Liver (tissue), 9 donors: ENCODE results near the gene GSK3B. TPM values are rescaled to one million over a fixed set of nuclear protein-coding genes. Genes with fewer than 3 reads are reported as not detected.

ENCODE experiments used
- DNase-seq: peaks from one replicate; pipeline ENCODE4 v3.0.0-alpha.2; 2017; ENCODE audit warnings: low spot score
- H3K27ac ChIP-seq, 2 donors: one replicate each; pipeline ENCODE4 v1.7.0; 2013; ENCODE audit warnings: inconsistent platforms in 2 of 2, low read length in 2 of 2, control low read depth in 1 of 2, low read depth in 1 of 2, mild to moderate bottlenecking in 1 of 2
- H3K27me3 ChIP-seq, 4 donors: one replicate each; pipeline versions ENCODE4 v1.6.1 to v1.7.0; 2013; ENCODE audit warnings: low read length in 3 of 4, inconsistent platforms in 1 of 4, mild to moderate bottlenecking in 1 of 4, moderate library complexity in 1 of 4; ENCODE audit not compliant: control insufficient read depth in 4 of 4, insufficient read depth in 4 of 4
- H3K36me3 ChIP-seq, 4 donors: one replicate each; pipeline versions ENCODE4 v1.6.1 to v1.7.0; 2013; ENCODE audit warnings: low read length in 3 of 4, mild to moderate bottlenecking in 3 of 4, low read depth in 1 of 4, moderate library complexity in 1 of 4; ENCODE audit not compliant: control insufficient read depth in 4 of 4, insufficient read depth in 3 of 4
- H3K4me1 ChIP-seq, 4 donors: one replicate each; pipeline versions ENCODE4 v1.6.1 to v1.7.0; 2013; ENCODE audit warnings: low read length in 3 of 4, mild to moderate bottlenecking in 3 of 4, moderate library complexity in 1 of 4; ENCODE audit not compliant: control insufficient read depth in 4 of 4, insufficient read depth in 4 of 4
- H3K4me3 ChIP-seq, 3 donors: one replicate each; pipeline versions ENCODE4 v1.6.1 to v1.7.0; 2013; ENCODE audit warnings: low read length in 3 of 3, control low read depth in 1 of 3, low read depth in 1 of 3, mild to moderate bottlenecking in 1 of 3
- H3K9ac ChIP-seq, 2 donors: one replicate each; pipeline ENCODE4 v1.7.0; 2013; ENCODE audit warnings: low read length in 2 of 2, mild to moderate bottlenecking in 2 of 2, moderate library complexity in 2 of 2, control low read depth in 1 of 2, low read depth in 1 of 2
- H3K9me3 ChIP-seq, 4 donors: one replicate each; pipeline versions ENCODE4 v1.6.1 to v1.7.0; 2013; ENCODE audit warnings: low read length in 3 of 4; ENCODE audit not compliant: control insufficient read depth in 4 of 4
- CTCF ChIP-seq: fragments of 150-350 bp; IDR thresholded peaks from 2 replicates; pipeline ENCODE4 v1.5.1; 2017; ENCODE audit warnings: improper control_type of control experiment, low read depth, low read length; ENCODE audit not compliant: missing input control
- EGR1 ChIP-seq, 2 donors: IDR thresholded peaks; 2 replicates each; pipeline ENCODE4 v1.6.1; 2016 to 2018; ENCODE audit warnings: antibody characterized with exemption in 2 of 2, low read depth in 2 of 2
- FOXA1 ChIP-seq: IDR thresholded peaks from 2 replicates; pipeline ENCODE4 v1.6.1; 2016; ENCODE audit warnings: antibody characterized with exemption
- HNF4A ChIP-seq, 2 donors: conservative IDR thresholded peaks; 2 replicates each; pipeline ENCODE4 v1.6.1; 2016; ENCODE audit warnings: antibody characterized with exemption in 2 of 2, mild to moderate bottlenecking in 2 of 2
- HNF4G ChIP-seq: IDR thresholded peaks from 2 replicates; pipeline ENCODE4 v1.6.1; 2016; ENCODE audit warnings: antibody characterized with exemption
- MAX ChIP-seq: IDR thresholded peaks from 2 replicates; pipeline ENCODE4 v1.6.1; 2016; ENCODE audit warnings: antibody characterized with exemption
- RAD21 ChIP-seq, 2 donors: IDR thresholded peaks; 2 replicates each; pipeline ENCODE4 v1.6.1; 2016; ENCODE audit warnings: antibody characterized with exemption in 2 of 2, mild to moderate bottlenecking in 2 of 2
- RXRA ChIP-seq, 2 donors: IDR thresholded peaks; 2 replicates each; pipeline ENCODE4 v1.6.1; 2017 to 2018; ENCODE audit warnings: antibody characterized with exemption in 2 of 2, mild to moderate bottlenecking in 1 of 2
- TAF1 ChIP-seq: conservative IDR thresholded peaks from 2 replicates; pipeline ENCODE4 v1.6.1; 2016; ENCODE audit warnings: antibody characterized with exemption, mild to moderate bottlenecking
- YY1 ChIP-seq: IDR thresholded peaks from 2 replicates; pipeline ENCODE4 v1.6.1; 2016; ENCODE audit warnings: antibody characterized with exemption, mild to moderate bottlenecking
- WGBS: extraction: QIAGEN DNeasy Blood & Tissue Kit; methylation state at CpG from one replicate; pipeline ENCODE4 v1.1.7; 2013; 5-methylcytosine and 5-hydroxymethylcytosine counted together
- polyA plus RNA-seq, 2 donors: library from polyadenylated mRNA; stranded (reverse) in 1 of 2; unstranded in 1 of 2; fragments of 200-250 nt in 1 of 2; fragments of >200 nt in 1 of 2; fragmentation: Nextera tagmentation in 1 of 2; extraction: Ambion mirVana in 1 of 2; gene quantifications; one replicate each; pipeline versions ENCODE4 v1.2.1 to v1.2.3, GENCODE V29; 2013 to 2015
- total RNA-seq, 2 donors: library from RNA; depleted of rRNA; stranded (reverse); fragments of >200 nt; gene quantifications; one replicate each; pipeline ENCODE4 v1.2.3, GENCODE V29; 2014
- TF ChIP-seq, protein P1 (sequence below): IDR thresholded peaks from 2 replicates; pipeline ENCODE4 v1.6.1; 2016; ENCODE audit warnings: antibody characterized with exemption
- TF ChIP-seq, protein P2 (sequence below): IDR thresholded peaks from 2 replicates; pipeline ENCODE4 v1.6.1; 2016; ENCODE audit warnings: antibody characterized with exemption
- donor health status: healthy.
- donor health status: healthy.
- donor health status: healthy.
- donor health status: healthy.
- donor health status: healthy.

The GSK3B gene
- total and polyA plus RNA-seq, 4 donors = 10.5 to 20.8 (median 18.5) TPM

DNA sequence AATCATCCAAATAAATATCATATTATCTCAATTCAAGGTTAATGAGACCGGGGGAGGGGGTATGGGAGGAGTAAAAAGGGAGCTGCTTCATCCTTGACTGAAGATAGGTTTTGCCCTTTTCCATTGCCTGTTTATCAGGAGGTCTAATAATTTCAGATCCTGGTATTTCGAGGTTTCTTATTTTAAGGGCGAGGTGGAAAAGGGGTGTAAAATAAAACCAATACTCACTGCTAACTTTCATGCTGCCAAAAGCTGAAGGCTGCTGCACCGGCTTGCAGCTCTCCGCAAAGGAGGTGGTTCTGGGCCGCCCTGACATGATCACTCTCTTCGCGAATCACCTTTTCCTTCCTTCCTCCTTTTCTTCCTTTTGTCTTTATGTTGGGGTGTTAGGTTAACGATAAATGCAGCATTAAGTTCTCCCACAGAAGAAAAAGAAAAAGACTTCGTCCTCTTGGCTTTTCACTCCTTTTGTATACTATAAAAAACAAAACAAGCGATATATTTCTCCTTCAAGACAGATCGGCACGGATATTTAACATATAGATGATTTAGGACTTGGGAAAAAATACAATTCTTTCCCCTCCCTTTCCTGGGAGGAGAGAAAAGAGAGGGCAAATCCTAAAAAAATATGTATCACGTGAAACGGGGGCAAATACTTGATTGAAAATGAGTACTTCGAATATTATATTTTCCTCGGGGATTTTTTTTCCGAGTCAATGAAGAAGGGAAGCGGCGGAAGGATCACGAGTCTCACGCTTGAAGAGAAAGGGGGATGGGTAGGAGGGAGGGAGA, 932 bp downstream of the GSK3B start:
- under 1% methylated on average over 22 of the region's 22 CpGs for WGBS
- Histone ChIP-seq H3K27me3 (no peaks in the 10 kb centered on the region), H3K36me3 (no peaks in the 10 kb centered on the region), H3K27ac (peak overlapping the region; percentile 93 to 100), H3K4me3 (peak overlapping the region; percentile 78 to 99 (median 97)), H3K4me1 (peaks cover 0 to 49% (median 24%) of the 10 kb centered on the region in 4 donors), H3K9me3 (no peaks in the 10 kb centered on the region), H3K9ac (peak overlapping the region; percentile 84 to 98)
- DNase-seq = no peak
- TF ChIP-seq CTCF = no peak
- TF ChIP-seq, protein P1, sequence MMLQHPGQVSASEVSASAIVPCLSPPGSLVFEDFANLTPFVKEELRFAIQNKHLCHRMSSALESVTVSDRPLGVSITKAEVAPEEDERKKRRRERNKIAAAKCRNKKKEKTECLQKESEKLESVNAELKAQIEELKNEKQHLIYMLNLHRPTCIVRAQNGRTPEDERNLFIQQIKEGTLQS = no peak
- TF ChIP-seq FOXA1 = no peak
- TF ChIP-seq RAD21 (IDR thresholded peaks at IDR 0.05) = peak; percentile 3 to 21
- no peak for TF ChIP-seq YY1

DNA sequence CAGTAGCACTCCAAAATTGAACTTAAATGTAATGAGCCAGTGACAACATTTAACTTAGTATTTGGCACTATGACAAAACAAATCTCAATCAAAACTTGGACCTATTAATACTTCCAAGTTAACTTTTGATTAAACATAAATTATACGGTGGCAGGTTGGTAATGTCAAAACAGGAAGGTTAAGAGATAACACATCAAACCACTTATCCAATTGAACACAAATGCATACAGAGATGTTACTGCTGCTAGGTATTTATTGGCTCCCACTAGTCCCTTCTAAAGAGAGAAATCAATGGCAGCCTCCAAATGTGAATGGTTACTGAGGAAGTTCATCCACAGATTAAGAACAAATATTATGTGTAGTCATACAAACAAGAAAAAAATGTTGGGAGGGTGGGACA, 1.8 kb downstream of the GSK3B start:
- no peak for DNase-seq
- Histone ChIP-seq H3K9ac (peak overlapping the region; percentile 5 to 84), H3K4me3 (peak overlapping the region; percentile 78 to 99 (median 97)), H3K36me3 (no peaks in the 10 kb centered on the region), H3K4me1 (peaks cover 0 to 49% (median 24%) of the 10 kb centered on the region in 4 donors), H3K9me3 (no peaks in the 10 kb centered on the region), H3K27ac (no peak overlapping the region), H3K27me3 (no peaks in the 10 kb centered on the region)
- WGBS = 0% methylated on average over 1 of the region's 1 CpG
- TF ChIP-seq YY1 (peak; percentile 49), EGR1 (IDR thresholded peaks at IDR 0.05; ENCODE audit: low read depth in 2 of 2) (no peak)

DNA sequence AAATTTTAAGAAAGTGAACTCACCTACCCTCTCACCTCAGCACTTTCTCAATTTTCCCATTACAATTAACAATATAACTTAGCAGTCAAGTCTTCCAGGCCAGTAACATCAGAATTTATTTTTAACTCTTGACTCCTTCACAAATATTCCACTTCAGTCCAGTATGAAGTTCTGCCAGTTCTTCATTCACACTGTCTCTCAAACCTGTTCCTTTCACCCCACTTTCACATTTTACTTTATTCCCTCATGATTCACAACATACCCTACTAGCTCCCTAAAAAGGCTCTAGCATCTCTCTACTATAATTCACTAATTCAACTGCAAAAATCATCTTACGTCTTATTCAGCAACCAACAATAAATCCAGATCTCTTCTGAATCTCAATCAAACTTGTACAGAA, 3.8 kb downstream of the GSK3B start:
- Histone ChIP-seq H3K4me1 (peaks cover 2 to 34% (median 16%) of the 10 kb centered on the region in 4 donors), H3K36me3 (no peaks in the 10 kb centered on the region), H3K9me3 (no peaks in the 10 kb centered on the region), H3K27ac (no peak overlapping the region), H3K27me3 (no peaks in the 10 kb centered on the region), H3K9ac (no peak overlapping the region), H3K4me3 (peak overlapping the region in 2 of 3 donors; percentile 1 to 33)
- no peak for DNase-seq
- no peak for TF ChIP-seq RXRA (IDR thresholded peaks at IDR 0.05)
- no peak for TF ChIP-seq HNF4A (conservative IDR thresholded peaks at IDR 0.05)
- TF ChIP-seq HNF4G = no peak
- TF ChIP-seq, protein P2, sequence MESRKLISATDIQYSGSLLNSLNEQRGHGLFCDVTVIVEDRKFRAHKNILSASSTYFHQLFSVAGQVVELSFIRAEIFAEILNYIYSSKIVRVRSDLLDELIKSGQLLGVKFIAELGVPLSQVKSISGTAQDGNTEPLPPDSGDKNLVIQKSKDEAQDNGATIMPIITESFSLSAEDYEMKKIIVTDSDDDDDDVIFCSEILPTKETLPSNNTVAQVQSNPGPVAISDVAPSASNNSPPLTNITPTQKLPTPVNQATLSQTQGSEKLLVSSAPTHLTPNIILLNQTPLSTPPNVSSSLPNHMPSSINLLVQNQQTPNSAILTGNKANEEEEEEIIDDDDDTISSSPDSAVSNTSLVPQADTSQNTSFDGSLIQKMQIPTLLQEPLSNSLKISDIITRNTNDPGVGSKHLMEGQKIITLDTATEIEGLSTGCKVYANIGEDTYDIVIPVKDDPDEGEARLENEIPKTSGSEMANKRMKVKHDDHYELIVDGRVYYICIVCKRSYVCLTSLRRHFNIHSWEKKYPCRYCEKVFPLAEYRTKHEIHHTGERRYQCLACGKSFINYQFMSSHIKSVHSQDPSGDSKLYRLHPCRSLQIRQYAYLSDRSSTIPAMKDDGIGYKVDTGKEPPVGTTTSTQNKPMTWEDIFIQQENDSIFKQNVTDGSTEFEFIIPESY = no peak
- no peak for TF ChIP-seq CTCF
- TF ChIP-seq TAF1 = no peak
- no peak for TF ChIP-seq MAX
- TF ChIP-seq, protein P1 = no peak
- 48% methylated on average over 1 of the region's 1 CpG for WGBS
